ENCODE measurements around the gene KMT2D. TPM values are rescaled to one million over a fixed set of nuclear protein-coding genes. Genes with fewer than 3 reads are reported as not detected.
"Not testable (repeated sequence)": the region's sequence is repeated elsewhere in the genome, so short reads cannot be mapped to it uniquely, and the experiment has no call there.

KMT2D gene
- polyA plus RNA-seq, 10 donors = 33.3 to 49.6 (median 39.5) TPM

- peak in 2 of 3 donors; percentile 55 to 76 for DNase-seq
Observed at GRCh38 chr12:49089821-49090773, 29.5 kb upstream of the KMT2D start.

- no peak for DNase-seq
Observed at GRCh38 chr12:49088932-49089330, 28.3 kb upstream of the KMT2D start.

GRCh38 chr12:49088150-49088931 is 27.7 kb upstream of the KMT2D start:
- DNase-seq = peak; percentile 81 to 93 (median 85)

GRCh38 chr12:49086116-49086515 is 25.5 kb upstream of the KMT2D start:
- DNase-seq = no peak

- DNase-seq = no peak
Observed at GRCh38 chr12:49084438-49084837, 23.8 kb upstream of the KMT2D start.

- DNase-seq = peak in 1 of 3 donors; percentile 74
Observed at GRCh38 chr12:49079793-49080192, 19.2 kb upstream of the KMT2D start.

GRCh38 chr12:49070971-49071370 is 10.4 kb upstream of the KMT2D start:
- no peak for DNase-seq

- DNase-seq = peak; percentile 96 to 98 (median 97)
Observed at GRCh38 chr12:49069507-49070346, 9.1 kb upstream of the KMT2D start, which contains the start of gene RHEBL1. Gene RHEBL1 (minus strand): TSS chr12:49069979. CDS start chr12:49069785, 194 bp downstream.

- no peak for DNase-seq
Observed at GRCh38 chr12:49068879-49069506, 8.4 kb upstream of the KMT2D start.

GRCh38 chr12:49066120-49066519 is 5.5 kb upstream of the KMT2D start:
- no peak for DNase-seq

GRCh38 chr12:49064767-49065152 is 4.2 kb upstream of the KMT2D start:
- DNase-seq = no peak

GRCh38 chr12:49061916-49062315 is 1.3 kb upstream of the KMT2D start:
- DNase-seq = not testable (repeated sequence)

GRCh38 chr12:49061157-49061650 is 610 bp upstream of the KMT2D start:
- no peak for DNase-seq

GRCh38 chr12:49059299-49060171 is 1.1 kb downstream of the KMT2D start:
- peak in 2 of 3 donors; percentile 42 to 55 for DNase-seq

- no peak for DNase-seq
Observed at GRCh38 chr12:49059045-49059298, 1.6 kb downstream of the KMT2D start.

- DNase-seq = no peak
Observed at GRCh38 chr12:49058366-49059044, 2.1 kb downstream of the KMT2D start.

GRCh38 chr12:49057888-49058287 is 2.7 kb downstream of the KMT2D start:
- DNase-seq = no peak

GRCh38 chr12:49055978-49056754 is 4.4 kb downstream of the KMT2D start:
- DNase-seq = peak; percentile 53 to 78 (median 61)

GRCh38 chr12:49055092-49055491 is 5.5 kb downstream of the KMT2D start:
- DNase-seq = no peak
